SU-DHL-6 (cell line): ENCODE measurements around the gene MOSMO.

Experiments used
- H2AFZ ChIP-seq: fragments of 200-600 bp; sonication (generic); 2 replicates; pipeline ENCODE4 v1.6.1; 2014; ENCODE audit warnings: low read depth, mild to moderate bottlenecking, moderate library complexity, mixed read lengths, antibody characterized with exemption, low read length; ENCODE audit not compliant: severe bottlenecking
- H3F3A ChIP-seq: fragments of 200-600 bp; shearing (Covaris generic); 2 replicates; pipeline ENCODE4 v1.6.0; 2016; ENCODE audit warnings: antibody characterized with exemption, mild to moderate bottlenecking; ENCODE audit not compliant: insufficient read depth
- H3K27ac ChIP-seq: fragments of 200-600 bp; sonication (generic); 2 replicates; pipeline ENCODE4 v1.5.1; 2016; ENCODE audit warnings: low read depth, mild to moderate bottlenecking, low read length, moderate library complexity, mixed read lengths
- H3K27me3 ChIP-seq: fragments of 200-600 bp; sonication (generic), shearing (Covaris generic); 2 replicates; pipeline ENCODE4 v1.6.0; 2014; ENCODE audit warnings: mild to moderate bottlenecking, low read length
- H3K36me3 ChIP-seq: fragments of 200-600 bp; sonication (generic); 2 replicates; pipeline ENCODE4 v1.6.1; 2014; ENCODE audit warnings: mild to moderate bottlenecking, low read length, mixed read lengths
- H3K4me2 ChIP-seq: fragments of 300-600, 200-600 bp; shearing (Covaris generic), sonication (generic); 2 replicates; pipeline ENCODE4 v1.6.0; 2014; ENCODE audit warnings: low read length, low read depth, mild to moderate bottlenecking; ENCODE audit not compliant: poor library complexity, severe bottlenecking
- H3K4me3 ChIP-seq: fragments of 200-600 bp; sonication (generic); 2 replicates; pipeline ENCODE4 v1.5.1; 2014; ENCODE audit warnings: antibody characterized with exemption, low read length, mild to moderate bottlenecking, mixed read lengths; ENCODE audit not compliant: insufficient read depth, poor library complexity, severe bottlenecking
- H3K79me2 ChIP-seq: fragments of 200-600 bp; sonication (generic); 2 replicates; pipeline ENCODE4 v1.6.1; 2014; ENCODE audit warnings: mild to moderate bottlenecking, low read length, moderate library complexity; ENCODE audit not compliant: insufficient read depth
- H3K9ac ChIP-seq: fragments of 200-600 bp; sonication (generic); 2 replicates; pipeline ENCODE4 v1.7.0; 2014; ENCODE audit warnings: mild to moderate bottlenecking, low read length
- H3K9me2 ChIP-seq: fragments of 200-600 bp; sonication (generic); replicated peaks from 2 replicates; pipeline ENCODE4 v1.6.1; 2014; ENCODE audit warnings: low read length; ENCODE audit not compliant: insufficient read depth
- H3K9me3 ChIP-seq: fragments of 200-600 bp; sonication (generic); 2 replicates; pipeline ENCODE4 v1.6.1; 2014; ENCODE audit warnings: low read length, mixed read lengths; ENCODE audit not compliant: insufficient read depth
- H4K20me1 ChIP-seq: fragments of 200-600 bp; sonication (generic); 2 replicates; pipeline ENCODE4 v1.6.1; 2014; ENCODE audit warnings: low read depth, mild to moderate bottlenecking, antibody characterized with exemption, low read length, moderate library complexity, mixed read lengths
- EZH2phosphoT487 ChIP-seq: fragments of 200-600 bp; sonication (generic), shearing (Covaris generic); conservative IDR thresholded peaks from 2 replicates; pipeline ENCODE4 v1.6.1; 2018; ENCODE audit warnings: mild to moderate bottlenecking, antibody characterized with exemption, low read length, moderate library complexity, mixed read lengths
- TF ChIP-seq, protein P1 (sequence below): fragments of 200-600 bp; sonication (generic); IDR thresholded peaks from one replicate; pipeline ENCODE4 v1.5.1; 2017; ENCODE audit warnings: antibody characterized with exemption, mild to moderate bottlenecking, low read length, moderate library complexity; ENCODE audit not compliant: insufficient read depth, poor library complexity, severe bottlenecking

The MOSMO gene

DNA sequence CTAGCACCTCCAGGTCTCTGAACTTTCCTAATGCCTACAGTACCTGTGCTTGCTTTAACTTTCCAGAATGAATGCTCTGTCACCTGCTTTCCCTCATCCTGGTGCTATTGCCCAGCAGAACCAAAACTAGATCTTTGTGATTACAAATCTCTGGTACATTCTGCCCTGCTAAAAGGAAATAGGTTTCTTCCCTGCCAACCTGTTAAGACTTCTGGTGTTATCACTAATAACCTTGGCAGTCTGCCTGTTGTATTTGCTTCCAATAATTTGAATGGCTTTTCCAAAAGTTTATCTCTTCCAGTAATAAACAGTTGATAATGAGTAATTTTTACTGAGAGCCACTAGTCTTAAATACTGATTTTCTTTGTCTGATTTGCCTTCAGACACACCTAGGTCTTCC lies 22.4 kb upstream of the MOSMO start:
- TF ChIP-seq, protein P1, sequence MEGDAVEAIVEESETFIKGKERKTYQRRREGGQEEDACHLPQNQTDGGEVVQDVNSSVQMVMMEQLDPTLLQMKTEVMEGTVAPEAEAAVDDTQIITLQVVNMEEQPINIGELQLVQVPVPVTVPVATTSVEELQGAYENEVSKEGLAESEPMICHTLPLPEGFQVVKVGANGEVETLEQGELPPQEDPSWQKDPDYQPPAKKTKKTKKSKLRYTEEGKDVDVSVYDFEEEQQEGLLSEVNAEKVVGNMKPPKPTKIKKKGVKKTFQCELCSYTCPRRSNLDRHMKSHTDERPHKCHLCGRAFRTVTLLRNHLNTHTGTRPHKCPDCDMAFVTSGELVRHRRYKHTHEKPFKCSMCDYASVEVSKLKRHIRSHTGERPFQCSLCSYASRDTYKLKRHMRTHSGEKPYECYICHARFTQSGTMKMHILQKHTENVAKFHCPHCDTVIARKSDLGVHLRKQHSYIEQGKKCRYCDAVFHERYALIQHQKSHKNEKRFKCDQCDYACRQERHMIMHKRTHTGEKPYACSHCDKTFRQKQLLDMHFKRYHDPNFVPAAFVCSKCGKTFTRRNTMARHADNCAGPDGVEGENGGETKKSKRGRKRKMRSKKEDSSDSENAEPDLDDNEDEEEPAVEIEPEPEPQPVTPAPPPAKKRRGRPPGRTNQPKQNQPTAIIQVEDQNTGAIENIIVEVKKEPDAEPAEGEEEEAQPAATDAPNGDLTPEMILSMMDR = no peak
- no peak for TF ChIP-seq EZH2phosphoT487

DNA sequence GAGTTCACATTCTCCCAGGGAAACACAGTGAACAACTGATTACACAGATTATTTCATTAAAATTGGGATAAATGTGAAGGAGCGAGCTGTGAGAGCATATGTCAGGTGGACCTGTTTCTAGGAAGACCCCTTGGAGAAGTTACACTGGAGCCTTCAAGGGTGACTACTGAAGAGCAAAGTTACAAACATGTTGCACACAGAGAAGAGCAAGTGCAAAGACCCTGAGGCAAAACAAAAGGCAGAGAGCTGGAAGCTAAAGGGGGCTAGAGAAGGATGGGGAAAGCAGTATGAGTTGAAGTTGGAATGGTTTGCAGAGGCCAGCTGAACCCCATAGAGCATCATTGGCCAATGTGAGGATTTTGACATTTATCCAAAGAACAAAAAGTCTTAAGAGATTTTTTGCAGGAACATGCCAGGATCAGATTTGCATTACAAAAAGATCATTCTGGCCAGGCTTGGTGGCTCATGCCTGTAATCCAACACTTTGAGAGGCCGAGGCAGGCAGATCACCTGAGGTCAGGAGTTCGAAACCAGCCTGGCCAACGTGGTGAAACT lies 21.1 kb upstream of the MOSMO start:
- H3K4me2 ChIP-seq = no peak overlapping the region
- H3K27ac ChIP-seq = no peak overlapping the region
- H2AFZ ChIP-seq = no peak overlapping the region
- H3F3A ChIP-seq = peaks cover 5% of the 10 kb centered on the region; the same call in 1 of the 2 replicates
- no peaks in the 10 kb centered on the region for H3K79me2 ChIP-seq
- no peaks in the 10 kb centered on the region for H3K9me3 ChIP-seq
- no peak overlapping the region for H3K4me3 ChIP-seq
- no peak overlapping the region for H3K9ac ChIP-seq
- peaks cover 12% of the 10 kb centered on the region for H3K36me3 ChIP-seq
- H3K9me2 ChIP-seq = no peaks in the 10 kb centered on the region
- TF ChIP-seq EZH2phosphoT487 = no peak
- TF ChIP-seq, protein P1 = no peak
- H4K20me1 ChIP-seq = no peaks in the 10 kb centered on the region
- no peaks in the 10 kb centered on the region for H3K27me3 ChIP-seq

More for the DNA sequence above, 22.4 kb upstream of the MOSMO start:
- Histone ChIP-seq H3K9me3 (no peaks in the 10 kb centered on the region), H3K4me2 (no peak overlapping the region), H3F3A (peaks cover 5% of the 10 kb centered on the region; the same call in 1 of the 2 replicates), H3K79me2 (no peaks in the 10 kb centered on the region), H3K9me2 (no peaks in the 10 kb centered on the region), H3K4me3 (no peak overlapping the region), H3K27ac (no peak overlapping the region), H4K20me1 (no peaks in the 10 kb centered on the region), H2AFZ (no peak overlapping the region), H3K27me3 (no peaks in the 10 kb centered on the region), H3K36me3 (peaks cover 12% of the 10 kb centered on the region), H3K9ac (no peak overlapping the region)

GRCh38 chr16:21987498-21987897 lies 20.4 kb upstream of the MOSMO start:
- H3K9ac ChIP-seq = no peak overlapping the region
- peaks cover 5% of the 10 kb centered on the region; the same call in 1 of the 2 replicates for H3F3A ChIP-seq
- no peaks in the 10 kb centered on the region for H3K27me3 ChIP-seq
- TF ChIP-seq, protein P1 = no peak
- TF ChIP-seq EZH2phosphoT487 = no peak
- no peak overlapping the region for H3K4me3 ChIP-seq
- H3K36me3 ChIP-seq = peaks cover 10% of the 10 kb centered on the region
- H3K9me2 ChIP-seq = no peaks in the 10 kb centered on the region
- H3K27ac ChIP-seq = no peak overlapping the region
- H3K79me2 ChIP-seq = no peaks in the 10 kb centered on the region
- H2AFZ ChIP-seq = no peak overlapping the region
- H3K4me2 ChIP-seq = no peak overlapping the region
- H3K9me3 ChIP-seq = no peaks in the 10 kb centered on the region
- H4K20me1 ChIP-seq = no peaks in the 10 kb centered on the region
